Motor neuron (in vitro differentiated cells): Measurements from ENCODE around the gene ATOH1. TPM values are rescaled to one million over a fixed set of nuclear protein-coding genes. Genes with fewer than 3 reads are reported as not detected.

Experiments used
- ATAC-seq, 8 experiments: fragments of 200-7000 bp; cut with Tn5 transposase; replicated peaks in 6 of 8; 2 replicates each; pipeline ENCODE4 v1.8.0; 2021; ENCODE audit warnings: mild to moderate bottlenecking in 8 of 8, moderate library complexity in 8 of 8
- H3K27ac ChIP-seq, 2 donors: fragments of 250-450 bp; sonication (Bioruptor Pico); 2 replicates each; pipeline ENCODE4 v1.9.0; 2021; ENCODE audit warnings: antibody characterized with exemption in 2 of 2, mild to moderate bottlenecking in 2 of 2, moderate library complexity in 1 of 2
- H3K4me1 ChIP-seq, 2 donors: fragments of 250-450 bp; sonication (Bioruptor Pico); replicated peaks in 1 of 2; 2 replicates each; pipeline ENCODE4 v1.6.1; 2021; ENCODE audit warnings: antibody characterized with exemption in 2 of 2, mild to moderate bottlenecking in 2 of 2, moderate library complexity in 1 of 2
- H3K4me3 ChIP-seq, 5 donors: fragments of 250-450 bp; sonication (Bioruptor Pico); 2 replicates each; pipeline ENCODE4 v1.9.0; 2021; ENCODE audit warnings: antibody characterized with exemption in 5 of 5, mild to moderate bottlenecking in 5 of 5, moderate library complexity in 4 of 5
- WGBS, 10 experiments: fragments of 450-650 bp; shearing (Covaris generic); methylation state at CpG; one replicate each; pipeline ENCODE4 v1.0.0; 2022; 5-methylcytosine and 5-hydroxymethylcytosine counted together
- in situ Hi-C, 9 experiments: fragments of 400-800 bp; cut with MboI; loops; one replicate each; pipeline ENCODE4 v1.15.0; 2021; ENCODE audit warnings: low sequenced_read_pairs in 9 of 9, low pct_unique_long_range_greater_than_20kb in 2 of 9; ENCODE audit not compliant: unreplicated experiment in 9 of 9
- total RNA-seq, 8 experiments: library from RNA; unstranded; fragments of 300-600 nt; gene quantifications; 2 replicates each; pipeline versions ENCODE4 v1.2.3 to v1.2.4, GENCODE V29; 2022

Gene ATOH1
- total RNA-seq, 8 experiments from 2014 or later = 0.05 to 0.47 (median 0.31) TPM; not detected in 5

- no peaks in the 10 kb centered on the region for H3K4me1 ChIP-seq
- no peak overlapping the region for H3K4me3 ChIP-seq
- 0 to 80% (median 23%) methylated on average over 1 to 2 of the region's 2 CpGs; no CpG with 5 or more reads in 3 of the 10 experiments for WGBS, 10 experiments
- no peak overlapping the region for H3K27ac ChIP-seq
- no peak for ATAC-seq
- in situ Hi-C loops = no loop called here
These were observed 14.2 kb downstream of the ATOH1 start for GRCh38 chr4:93842601-93843252.

- in situ Hi-C loops = no loop called here
- Histone ChIP-seq H3K4me1 (no peaks in the 10 kb centered on the region), H3K27ac (no peak overlapping the region), H3K4me3 (no peak overlapping the region)
- ATAC-seq = no peak
These were observed 15.2 kb downstream of the ATOH1 start for GRCh38 chr4:93843772-93844171.

- no peaks in the 10 kb centered on the region for H3K4me1 ChIP-seq
- 0 to 93% (median 79%) methylated on average over 2 to 3 of the region's 3 CpGs; no CpG with 5 or more reads in 1 of the 10 experiments for WGBS, 10 experiments
- ATAC-seq = no peak
- H3K27ac ChIP-seq = no peak overlapping the region
- in situ Hi-C loops = no loop called here
- H3K4me3 ChIP-seq = no peak overlapping the region
These were observed 24.1 kb downstream of the ATOH1 start for GRCh38 chr4:93852680-93853079.

GRCh38 chr4:93855926-93856325, 27.4 kb downstream of the ATOH1 start:
- Histone ChIP-seq H3K27ac (no peak overlapping the region), H3K4me1 (no peaks in the 10 kb centered on the region), H3K4me3 (no peak overlapping the region)
- in situ Hi-C loops = no loop called here
- WGBS, 10 experiments = 0 to 50% (median 40%) methylated on average over 1 of the region's 1 CpG; no CpG with 5 or more reads in 2 of the 10 experiments
- ATAC-seq = no peak

- Histone ChIP-seq H3K4me3 (no peak overlapping the region), H3K27ac (no peak overlapping the region), H3K4me1 (no peaks in the 10 kb centered on the region)
- in situ Hi-C loops = no loop called here
- WGBS, 10 experiments = 17 to 100% (median 90%) methylated on average over 1 to 2 of the region's 2 CpGs; no CpG with 5 or more reads in 2 of the 10 experiments
- no peak for ATAC-seq
These were observed 37.1 kb downstream of the ATOH1 start for GRCh38 chr4:93865650-93866049.

GRCh38 chr4:93867416-93868001, 39.0 kb downstream of the ATOH1 start:
- 0 to 98% (median 81%) methylated on average over 1 to 7 of the region's 7 CpGs for WGBS, 10 experiments
- Histone ChIP-seq H3K4me1 (no peaks in the 10 kb centered on the region), H3K4me3 (no peak overlapping the region), H3K27ac (no peak overlapping the region)
- ATAC-seq = no peak
- in situ Hi-C loops = no loop called here

- Histone ChIP-seq H3K4me1 (no peaks in the 10 kb centered on the region), H3K4me3 (no peak overlapping the region), H3K27ac (no peak overlapping the region)
- in situ Hi-C loops = no loop called here
- ATAC-seq = no peak
- 0 to 100% (median 94%) methylated on average over 1 to 6 of the region's 6 CpGs for WGBS, 10 experiments
These were observed 42.4 kb downstream of the ATOH1 start for GRCh38 chr4:93870876-93871458.

- Histone ChIP-seq H3K4me3 (no peak overlapping the region), H3K4me1 (no peaks in the 10 kb centered on the region), H3K27ac (no peak overlapping the region)
- no peak for ATAC-seq
- in situ Hi-C loops = no loop called here
- 0 to 88% (median 59%) methylated on average over 1 of the region's 1 CpG for WGBS, 10 experiments
These were observed 48.2 kb downstream of the ATOH1 start for GRCh38 chr4:93876754-93877153.

GRCh38 chr4:93878566-93878965, 50.0 kb downstream of the ATOH1 start:
- in situ Hi-C loops = no loop called here
- 0 to 89% (median 35%) methylated on average over 1 of the region's 1 CpG for WGBS, 10 experiments

GRCh38 chr4:93879919-93880318, 51.4 kb downstream of the ATOH1 start:
- WGBS, 10 experiments = 0 to 100% (median 82%) methylated on average over 1 to 4 of the region's 4 CpGs; no CpG with 5 or more reads in 2 of the 10 experiments
- H3K27ac ChIP-seq = no peak overlapping the region
- H3K4me1 ChIP-seq = no peaks in the 10 kb centered on the region
- ATAC-seq = no peak
- in situ Hi-C loops = no loop called here
- no peak overlapping the region for H3K4me3 ChIP-seq

More at GRCh38 chr4:93878566-93878965, 50.0 kb downstream of the ATOH1 start:
- Histone ChIP-seq H3K27ac (no peak overlapping the region), H3K4me1 (no peaks in the 10 kb centered on the region), H3K4me3 (no peak overlapping the region)
- no peak for ATAC-seq
